PC-9 (cell line): ENCODE results near the gene C5orf46. TPM values are rescaled to one million over a fixed set of nuclear protein-coding genes. Genes with fewer than 3 reads are reported as not detected.

Experiments used
- BruUV-seq: library from RNA; stranded (reverse); fragments of 400-500 nt; replicated peaks from 2 replicates; lab custom pipeline; 2021; lab: Mats Ljungman, UMichigan
- CTCF ChIA-PET: fragments of 300-600 bp; sonication (Branson Sonifier 250); formaldehyde crosslinking; loops from one replicate; lab custom pipeline; 2022; ENCODE audit warnings: antibody characterized with exemption; lab: Charles Lee
- POLR2A ChIA-PET: fragments of 300-600 bp; sonication (Branson Sonifier 250); formaldehyde crosslinking; loops from one replicate; lab custom pipeline; 2022; ENCODE audit warnings: antibody characterized with exemption; ENCODE audit not compliant: unreplicated experiment; lab: Charles Lee
- DNase-seq, 2 experiments: peaks; one replicate each; pipeline versions ENCODE4 v3.0.0 to v3.0.0-alpha.2; 2015 to 2022; ENCODE audit warnings: mixed read lengths in 1 of 2
- H2AFZ ChIP-seq: fragments of 200-600 bp; sonication (generic); 2 replicates; pipeline ENCODE4 v1.8.1; 2017; ENCODE audit warnings: antibody characterized with exemption
- H3F3A ChIP-seq: fragments of 200-600 bp; sonication (generic); 2 replicates; pipeline ENCODE4 v1.8.1; 2017; ENCODE audit warnings: antibody characterized with exemption, mild to moderate bottlenecking, low read depth; ENCODE audit not compliant: insufficient read depth
- H3K27ac ChIP-seq: fragments of 200-600 bp; sonication (generic); 2 replicates; pipeline ENCODE4 v1.6.1; 2016; ENCODE audit warnings: mixed run types
- H3K27me3 ChIP-seq: fragments of 200-600 bp; sonication (generic); 2 replicates; pipeline ENCODE4 v1.6.1; 2016; ENCODE audit warnings: low read depth, mixed run types; ENCODE audit not compliant: insufficient read depth
- H3K36me3 ChIP-seq: fragments of 200-600 bp; sonication (generic); 2 replicates; pipeline ENCODE4 v1.6.1; 2016; ENCODE audit warnings: low read depth, mixed run types
- H3K4me1 ChIP-seq: fragments of 200-600 bp; sonication (generic); replicated peaks from 2 replicates; pipeline ENCODE4 v1.6.1; 2016; ENCODE audit warnings: mixed run types; ENCODE audit not compliant: insufficient read depth
- H3K4me2 ChIP-seq: fragments of 200-600 bp; sonication (generic); 2 replicates; pipeline ENCODE4 v1.6.1; 2017; ENCODE audit warnings: mixed run types
- H3K4me3 ChIP-seq: fragments of 200-600 bp; sonication (generic); 2 replicates; pipeline ENCODE4 v1.6.1; 2016; ENCODE audit warnings: mixed run types
- H3K79me2 ChIP-seq: fragments of 200-600 bp; sonication (generic); 2 replicates; pipeline ENCODE4 v1.6.1; 2017; ENCODE audit warnings: low read depth, mixed run types
- H3K9me2 ChIP-seq: fragments of 200-600 bp; sonication (generic); 2 replicates; pipeline ENCODE4 v1.8.1; 2017; ENCODE audit warnings: mild to moderate bottlenecking; ENCODE audit not compliant: insufficient read depth
- H3K9me3 ChIP-seq: fragments of 200-600 bp; sonication (generic); 2 replicates; pipeline ENCODE4 v1.8.1; 2016; ENCODE audit warnings: low read depth; ENCODE audit not compliant: insufficient read depth
- H4K20me1 ChIP-seq: fragments of 200-600 bp; sonication (generic); 2 replicates; pipeline ENCODE4 v1.8.1; 2017; ENCODE audit not compliant: insufficient read depth
- EZH2 ChIP-seq: fragments of 200-600 bp; sonication (generic); IDR thresholded peaks from 2 replicates; pipeline ENCODE4 v1.8.0; 2017; ENCODE audit warnings: antibody characterized with exemption, low read depth
- intact Hi-C: fragments of 100-400 bp; cut with micrococcal nuclease; formaldehyde crosslinking; loops from one replicate; pipeline ENCODE4 v1.10.0; 2022; ENCODE audit not compliant: unreplicated experiment
- total RNA-seq: library from RNA; stranded (reverse); gene quantifications from 2 replicates; pipeline ENCODE4 v1.2.3, GENCODE V29; 2021
- TF ChIP-seq, protein P1 (sequence below): fragments of 200-600 bp; sonication (generic); conservative IDR thresholded peaks from 2 replicates; pipeline ENCODE4 v1.6.1; 2017; ENCODE audit warnings: mixed run types, antibody characterized with exemption, mild to moderate bottlenecking, moderate library complexity

Gene C5orf46
- total RNA-seq, 1 experiment from 2014 or later = not detected

DNA sequence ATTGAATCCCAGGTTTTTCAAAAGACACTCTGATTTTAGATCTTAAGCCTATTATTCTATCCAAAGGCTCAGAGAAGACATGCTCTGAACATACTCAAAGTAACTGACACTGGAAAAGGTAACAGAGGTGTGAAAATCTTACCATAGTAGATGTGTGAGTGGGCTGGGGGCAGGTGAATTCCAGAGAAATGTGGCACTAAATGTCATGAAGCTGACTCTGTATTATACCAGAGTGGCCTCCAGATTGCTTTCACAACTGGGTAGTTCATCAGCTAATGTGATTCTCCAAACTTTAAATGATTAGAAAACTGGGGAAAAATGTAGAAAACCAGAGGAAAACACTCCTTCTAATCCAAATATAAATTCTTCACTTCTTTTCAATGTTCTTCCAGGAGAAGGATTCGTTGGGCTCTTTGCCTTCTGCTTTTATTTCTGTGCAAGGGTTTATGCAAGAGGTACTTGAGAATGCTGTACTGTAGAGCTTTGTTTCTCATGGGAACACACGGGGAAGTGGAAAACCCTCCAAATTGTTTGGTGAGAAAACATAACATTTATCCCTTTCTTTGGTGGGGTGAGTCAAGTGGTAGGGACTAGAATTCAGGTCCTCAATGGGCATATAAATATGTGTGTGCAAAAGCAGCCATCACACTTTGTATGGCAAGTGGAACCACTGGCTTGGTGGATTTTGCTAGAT is 28.1 kb downstream of the C5orf46 start, which contains the start of gene SCGB3A2:
SCGB3A2 (plus strand) TSS at position 646 of the 694 bp plus-strand sequence. CDS start 93 bp downstream, outside the sequence.
- H3K27me3 ChIP-seq = no peaks in the 10 kb centered on the region
- H3K4me3 ChIP-seq = no peak within 1 kb of the TSS
- DNase-seq = no peak
- ChIA-PET POLR2A (no interaction called here), CTCF (no interaction called here)
- H3K27ac ChIP-seq = no peak within 1 kb of the TSS
- no TSS peak for BruUV-seq
- no peak within 1 kb of the TSS for H3K4me2 ChIP-seq
- H3K9me2 ChIP-seq = no peaks in the 10 kb centered on the region
- no peaks in the 10 kb centered on the region for H3K36me3 ChIP-seq
- no peak within 1 kb of the TSS for H2AFZ ChIP-seq
- intact Hi-C loops = no loop called here
- H3K9me3 ChIP-seq = no peaks in the 10 kb centered on the region
- no peaks in the 10 kb centered on the region for H3K79me2 ChIP-seq
- H4K20me1 ChIP-seq = no peaks in the 10 kb centered on the region
- H3K4me1 ChIP-seq = no peaks in the 10 kb centered on the region
- H3F3A ChIP-seq = no peaks in the 10 kb centered on the region
- TF ChIP-seq, protein P1, sequence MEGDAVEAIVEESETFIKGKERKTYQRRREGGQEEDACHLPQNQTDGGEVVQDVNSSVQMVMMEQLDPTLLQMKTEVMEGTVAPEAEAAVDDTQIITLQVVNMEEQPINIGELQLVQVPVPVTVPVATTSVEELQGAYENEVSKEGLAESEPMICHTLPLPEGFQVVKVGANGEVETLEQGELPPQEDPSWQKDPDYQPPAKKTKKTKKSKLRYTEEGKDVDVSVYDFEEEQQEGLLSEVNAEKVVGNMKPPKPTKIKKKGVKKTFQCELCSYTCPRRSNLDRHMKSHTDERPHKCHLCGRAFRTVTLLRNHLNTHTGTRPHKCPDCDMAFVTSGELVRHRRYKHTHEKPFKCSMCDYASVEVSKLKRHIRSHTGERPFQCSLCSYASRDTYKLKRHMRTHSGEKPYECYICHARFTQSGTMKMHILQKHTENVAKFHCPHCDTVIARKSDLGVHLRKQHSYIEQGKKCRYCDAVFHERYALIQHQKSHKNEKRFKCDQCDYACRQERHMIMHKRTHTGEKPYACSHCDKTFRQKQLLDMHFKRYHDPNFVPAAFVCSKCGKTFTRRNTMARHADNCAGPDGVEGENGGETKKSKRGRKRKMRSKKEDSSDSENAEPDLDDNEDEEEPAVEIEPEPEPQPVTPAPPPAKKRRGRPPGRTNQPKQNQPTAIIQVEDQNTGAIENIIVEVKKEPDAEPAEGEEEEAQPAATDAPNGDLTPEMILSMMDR = no peak
- TF ChIP-seq EZH2 = no peak

DNA sequence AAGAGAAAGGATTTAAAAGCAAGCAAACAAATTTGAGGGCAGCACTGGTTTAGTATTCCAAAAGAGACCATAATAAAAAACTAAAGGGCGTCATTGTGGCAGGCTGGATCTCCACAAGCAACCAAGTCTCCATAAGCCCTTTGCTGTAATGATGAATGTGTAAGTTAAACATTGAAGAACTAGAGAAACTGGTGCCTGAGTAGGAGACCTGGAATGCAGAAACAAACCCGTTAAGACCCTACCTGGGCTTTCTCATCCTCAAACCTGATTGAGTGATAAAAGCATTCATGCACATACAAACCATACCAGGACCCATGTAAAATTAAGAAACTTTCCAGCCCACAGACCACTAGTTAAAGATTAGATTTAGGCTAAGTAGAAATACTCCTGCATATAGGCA is 29.7 kb downstream of the C5orf46 start:
- DNase-seq = no peak
- TF ChIP-seq, protein P1 = no peak
- TF ChIP-seq EZH2 = no peak
- Histone ChIP-seq H3K9me3 (no peaks in the 10 kb centered on the region), H3K4me1 (no peaks in the 10 kb centered on the region), H3K36me3 (no peaks in the 10 kb centered on the region), H3K9me2 (no peaks in the 10 kb centered on the region), H3F3A (no peaks in the 10 kb centered on the region), H3K4me2 (no peak overlapping the region), H3K4me3 (no peak overlapping the region), H3K27ac (no peak overlapping the region), H3K27me3 (no peaks in the 10 kb centered on the region), H4K20me1 (no peaks in the 10 kb centered on the region), H2AFZ (no peak overlapping the region), H3K79me2 (no peaks in the 10 kb centered on the region)
- no TSS peak for BruUV-seq
- ChIA-PET CTCF (no interaction called here), POLR2A (no interaction called here)
- intact Hi-C loops = loop anchor here (2.0 kb wide), 1 partner anchor 54 kb away; no protein-coding TSS in a partner anchor

DNA sequence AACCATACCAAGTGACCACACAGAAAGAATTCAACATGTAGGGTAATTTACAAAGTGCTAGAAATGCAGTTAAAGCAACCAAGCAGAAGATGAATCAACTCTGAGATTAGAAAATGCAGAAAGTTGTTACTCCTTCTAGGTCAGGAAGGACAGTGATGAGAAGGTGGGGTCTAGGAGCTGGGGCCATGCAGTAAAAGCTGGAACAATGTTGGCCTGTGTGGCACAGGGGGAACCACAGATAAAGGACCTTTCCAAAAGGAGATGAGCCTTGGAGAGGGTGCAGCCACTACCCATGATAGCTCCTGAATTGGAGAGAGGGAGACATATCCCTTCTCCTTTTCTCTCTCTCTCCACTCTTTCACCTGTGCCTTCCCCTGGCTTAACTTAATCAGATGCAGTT is 30.2 kb downstream of the C5orf46 start:
- Histone ChIP-seq H3K4me1 (no peaks in the 10 kb centered on the region), H3K4me3 (no peak overlapping the region), H4K20me1 (no peaks in the 10 kb centered on the region), H3K9me3 (no peaks in the 10 kb centered on the region), H3K27ac (no peak overlapping the region), H2AFZ (no peak overlapping the region), H3K27me3 (no peaks in the 10 kb centered on the region), H3F3A (no peaks in the 10 kb centered on the region), H3K79me2 (no peaks in the 10 kb centered on the region), H3K36me3 (no peaks in the 10 kb centered on the region), H3K4me2 (no peak overlapping the region), H3K9me2 (no peaks in the 10 kb centered on the region)
- ChIA-PET POLR2A (no interaction called here), CTCF (no interaction called here)
- no peak for DNase-seq
- BruUV-seq = no TSS peak
- intact Hi-C loops = loop anchor here (2.0 kb wide), 1 partner anchor 53 kb away; no protein-coding TSS in a partner anchor
- TF ChIP-seq, protein P1 = no peak
- TF ChIP-seq EZH2 = no peak
